Sigmoid colon (tissue), 7 donors: ENCODE results near the gene XYLB. TPM values are rescaled to one million over a fixed set of nuclear protein-coding genes. Genes with fewer than 3 reads are reported as not detected.

Source experiments
- DNase-seq: peaks from one replicate; pipeline ENCODE4 v3.0.0-alpha.2; 2019
- H3K27ac ChIP-seq, 4 donors: fragments of 200-600 bp; sonication (generic); one replicate each; pipeline ENCODE4 v1.5.1; 2016 to 2019; ENCODE audit warnings: mild to moderate bottlenecking in 1 of 4
- H3K27me3 ChIP-seq, 3 donors: fragments of 200-600 bp; sonication (generic); one replicate each; pipeline ENCODE4 v1.5.1; 2019; ENCODE audit warnings: mild to moderate bottlenecking in 1 of 3
- H3K36me3 ChIP-seq, 4 donors: fragments of 200-600 bp; sonication (generic); one replicate each; pipeline ENCODE4 v1.5.1; 2016 to 2019
- H3K4me1 ChIP-seq, 4 donors: fragments of 200-600 bp; sonication (generic); one replicate each; pipeline ENCODE4 v1.5.1; 2017 to 2019
- H3K4me3 ChIP-seq, 4 donors: fragments of 200-600 bp; sonication (generic); one replicate each; pipeline ENCODE4 v1.5.1; 2017 to 2019; ENCODE audit warnings: mild to moderate bottlenecking in 2 of 4, moderate library complexity in 1 of 4
- H3K9me3 ChIP-seq, 4 donors: fragments of 200-600 bp in 3 of 4; sonication (generic) in 3 of 4; one replicate each; pipeline versions ENCODE4 v1.5.1 to v1.6.1; 2013 to 2019
- EP300 ChIP-seq, 4 donors: sonication (generic); formaldehyde crosslinking; IDR thresholded peaks; one replicate each; pipeline ENCODE4 v1.6.1; 2017; ENCODE audit warnings: antibody characterized with exemption in 4 of 4
- POLR2A ChIP-seq, 2 donors: fragments of 450-650 bp; IDR thresholded peaks; one replicate each; pipeline ENCODE4 v1.6.1; 2016; ENCODE audit warnings: antibody characterized with exemption in 2 of 2, mild to moderate bottlenecking in 2 of 2, moderate library complexity in 2 of 2
- POLR2AphosphoS5 ChIP-seq, 4 donors: sonication (generic); formaldehyde crosslinking; IDR thresholded peaks; one replicate each; pipeline ENCODE4 v1.6.1; 2017; ENCODE audit warnings: antibody characterized with exemption in 4 of 4
- WGBS, 2 donors: extraction: QIAGEN DNeasy Blood & Tissue Kit; methylation state at CpG; one replicate each; pipeline ENCODE4 v1.1.7; 2013; 5-methylcytosine and 5-hydroxymethylcytosine counted together
- intact Hi-C: fragments of 100-400 bp; cut with DNase I; formaldehyde crosslinking; loops from one replicate; pipeline ENCODE4 v1.15.1; 2023
- polyA plus RNA-seq, 3 donors: library from polyadenylated mRNA; stranded (reverse); fragments of 200-250 nt; gene quantifications; one replicate each; pipeline ENCODE4 v1.2.3, GENCODE V29; 2013
- total RNA-seq, 4 donors: library from RNA; depleted of rRNA; stranded (reverse); fragments of >200 nt; gene quantifications; one replicate each; pipeline ENCODE4 v1.1.0, GENCODE V29; 2016
- TF ChIP-seq, protein P1 (sequence below), 4 experiments: fragments of 450-650 bp in 3 of 4; fragments of 200-600 bp in 1 of 4; IDR thresholded peaks; one replicate each; pipeline ENCODE4 v1.5.1; 2016 to 2019; ENCODE audit warnings: antibody characterized with exemption in 4 of 4, mild to moderate bottlenecking in 3 of 4, moderate library complexity in 2 of 4
- donor health status: healthy with polysubstance abuse.
- donor health status: Bipolar disorder and iron deficiency.
- donor health status: healthy.

The XYLB gene
- total and polyA plus RNA-seq, 7 donors: 2.3 to 4.9 (median 3.2) TPM

- Histone ChIP-seq H3K36me3 (peaks cover 0 to 4% (median 0%) of the 10 kb centered on the region in 4 donors), H3K27me3 (no peaks in the 10 kb centered on the region), H3K27ac (no peak overlapping the region), H3K9me3 (no peaks in the 10 kb centered on the region), H3K4me3 (no peak overlapping the region), H3K4me1 (peaks cover 0 to under 1% (median 0%) of the 10 kb centered on the region in 4 donors)
- intact Hi-C loops: no loop called here
- no peak for DNase-seq
- WGBS, 2 donors: 89 to 93% methylated on average over 4 of the region's 4 CpGs
- TF ChIP-seq POLR2A (IDR thresholded peaks at IDR 0.05): no peak
- no peak for TF ChIP-seq EP300 (IDR thresholded peaks at IDR 0.05)
Measured at GRCh38 chr3:38353151-38353550, 6.6 kb downstream of the XYLB start.

GRCh38 chr3:38354588-38355330, 8.2 kb downstream of the XYLB start:
- peaks cover 0 to 4% (median 0%) of the 10 kb centered on the region in 4 donors for H3K36me3 ChIP-seq
- no peak overlapping the region for H3K4me3 ChIP-seq
- no peaks in the 10 kb centered on the region for H3K4me1 ChIP-seq
- H3K27me3 ChIP-seq: no peaks in the 10 kb centered on the region
- DNase-seq: no peak
- intact Hi-C loops: no loop called here
- 14 to 61% methylated on average over 4 of the region's 4 CpGs for WGBS, 2 donors
- no peaks in the 10 kb centered on the region for H3K9me3 ChIP-seq
- no peak overlapping the region for H3K27ac ChIP-seq
- TF ChIP-seq POLR2A (IDR thresholded peaks at IDR 0.05) (no peak), EP300 (IDR thresholded peaks at IDR 0.05) (no peak), POLR2AphosphoS5 (IDR thresholded peaks at IDR 0.05) (no peak)

DNA sequence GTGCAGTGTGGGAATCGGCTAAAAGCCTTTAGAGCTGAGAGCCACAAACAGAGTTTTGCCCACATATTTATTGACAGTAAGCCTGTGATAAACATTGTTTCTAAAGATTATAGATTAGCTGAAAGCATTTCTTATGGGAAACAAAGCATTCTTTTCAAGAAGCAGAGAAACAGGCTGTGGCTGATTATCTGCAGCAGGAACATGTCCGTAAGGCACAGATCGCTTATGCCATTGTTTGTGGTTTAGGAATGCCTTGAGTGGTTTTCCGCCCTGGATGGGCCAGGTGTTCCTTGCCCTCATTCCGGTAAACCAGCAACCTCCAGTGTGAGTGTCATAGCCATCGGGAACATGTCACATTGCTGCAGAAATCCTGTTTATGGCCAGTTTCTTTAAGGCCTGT, 12.5 kb downstream of the XYLB start:
- Histone ChIP-seq H3K27ac (no peak overlapping the region), H3K9me3 (no peaks in the 10 kb centered on the region), H3K27me3 (no peaks in the 10 kb centered on the region), H3K4me3 (no peak overlapping the region), H3K36me3 (peaks cover 0 to 15% (median 0%) of the 10 kb centered on the region in 4 donors), H3K4me1 (no peaks in the 10 kb centered on the region)
- 96 to 97% methylated on average over 6 of the region's 6 CpGs for WGBS, 2 donors
- TF ChIP-seq POLR2AphosphoS5 (IDR thresholded peaks at IDR 0.05) (no peak), EP300 (IDR thresholded peaks at IDR 0.05) (no peak), POLR2A (IDR thresholded peaks at IDR 0.05) (no peak)
- TF ChIP-seq, protein P1, sequence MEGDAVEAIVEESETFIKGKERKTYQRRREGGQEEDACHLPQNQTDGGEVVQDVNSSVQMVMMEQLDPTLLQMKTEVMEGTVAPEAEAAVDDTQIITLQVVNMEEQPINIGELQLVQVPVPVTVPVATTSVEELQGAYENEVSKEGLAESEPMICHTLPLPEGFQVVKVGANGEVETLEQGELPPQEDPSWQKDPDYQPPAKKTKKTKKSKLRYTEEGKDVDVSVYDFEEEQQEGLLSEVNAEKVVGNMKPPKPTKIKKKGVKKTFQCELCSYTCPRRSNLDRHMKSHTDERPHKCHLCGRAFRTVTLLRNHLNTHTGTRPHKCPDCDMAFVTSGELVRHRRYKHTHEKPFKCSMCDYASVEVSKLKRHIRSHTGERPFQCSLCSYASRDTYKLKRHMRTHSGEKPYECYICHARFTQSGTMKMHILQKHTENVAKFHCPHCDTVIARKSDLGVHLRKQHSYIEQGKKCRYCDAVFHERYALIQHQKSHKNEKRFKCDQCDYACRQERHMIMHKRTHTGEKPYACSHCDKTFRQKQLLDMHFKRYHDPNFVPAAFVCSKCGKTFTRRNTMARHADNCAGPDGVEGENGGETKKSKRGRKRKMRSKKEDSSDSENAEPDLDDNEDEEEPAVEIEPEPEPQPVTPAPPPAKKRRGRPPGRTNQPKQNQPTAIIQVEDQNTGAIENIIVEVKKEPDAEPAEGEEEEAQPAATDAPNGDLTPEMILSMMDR (IDR thresholded peaks at IDR 0.05): no peak
- DNase-seq: no peak
- intact Hi-C loops: no loop called here

DNA sequence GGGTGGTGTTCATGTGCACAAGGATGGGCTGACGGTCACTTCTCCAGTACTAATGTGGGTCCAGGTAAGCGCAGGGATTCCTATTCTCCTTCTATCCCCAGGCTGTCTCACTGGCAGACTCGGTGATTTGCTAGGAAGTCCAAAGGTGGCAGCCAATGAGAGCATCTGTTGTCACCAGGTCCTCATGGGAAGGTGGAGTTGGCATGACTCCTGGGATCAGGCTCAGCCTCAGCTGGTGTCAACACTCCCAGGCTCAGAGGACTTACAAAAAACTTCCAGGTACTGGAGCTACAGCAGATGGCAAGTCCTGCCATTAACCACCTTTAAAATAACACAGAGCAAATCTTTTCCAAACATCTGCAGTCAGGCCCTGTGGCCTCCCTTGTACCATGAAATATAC, 13.8 kb downstream of the XYLB start:
- no peak for DNase-seq
- Histone ChIP-seq H3K27me3 (no peaks in the 10 kb centered on the region), H3K4me1 (no peaks in the 10 kb centered on the region), H3K9me3 (no peaks in the 10 kb centered on the region), H3K36me3 (peaks cover 0 to 17% (median 2%) of the 10 kb centered on the region in 4 donors), H3K4me3 (no peak overlapping the region), H3K27ac (no peak overlapping the region)
- WGBS, 2 donors: 84 to 97% methylated on average over 3 of the region's 3 CpGs
- TF ChIP-seq POLR2A (IDR thresholded peaks at IDR 0.05) (no peak), POLR2AphosphoS5 (IDR thresholded peaks at IDR 0.05) (no peak), EP300 (IDR thresholded peaks at IDR 0.05) (no peak)
- TF ChIP-seq, protein P1 (IDR thresholded peaks at IDR 0.05): no peak
- intact Hi-C loops: no loop called here

DNA sequence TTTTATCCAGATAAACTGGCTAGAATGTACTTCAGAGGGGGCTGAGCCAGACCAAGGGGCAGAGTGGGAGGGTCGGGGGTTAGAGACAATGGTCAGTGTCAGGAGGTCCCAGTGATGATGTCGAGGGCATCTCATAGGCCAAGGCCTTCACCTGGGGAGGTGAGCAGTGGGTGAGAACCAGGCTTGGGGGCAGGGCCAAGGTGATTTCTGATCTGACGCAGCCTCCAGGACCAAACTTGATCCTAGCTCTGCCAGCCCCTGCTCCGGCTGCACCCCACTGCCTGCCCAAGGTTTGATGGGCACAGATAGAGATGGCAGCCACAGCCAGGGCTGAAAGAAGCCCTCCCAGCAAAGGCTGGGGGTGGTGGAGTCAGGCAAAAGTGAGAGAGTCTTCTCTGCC, 14.9 kb downstream of the XYLB start:
- TF ChIP-seq POLR2AphosphoS5 (IDR thresholded peaks at IDR 0.05): no peak
- WGBS, 2 donors: 73 to 87% methylated on average over 4 of the region's 4 CpGs
- Histone ChIP-seq H3K36me3 (peaks cover 0 to 29% (median 2%) of the 10 kb centered on the region in 4 donors), H3K9me3 (no peaks in the 10 kb centered on the region), H3K27ac (no peak overlapping the region), H3K27me3 (no peaks in the 10 kb centered on the region), H3K4me1 (no peaks in the 10 kb centered on the region), H3K4me3 (no peak overlapping the region)
- DNase-seq: no peak
- intact Hi-C loops: no loop called here

GRCh38 chr3:38362825-38363224, 16.2 kb downstream of the XYLB start:
- TF ChIP-seq POLR2A (IDR thresholded peaks at IDR 0.05) (no peak), EP300 (IDR thresholded peaks at IDR 0.05) (no peak), POLR2AphosphoS5 (IDR thresholded peaks at IDR 0.05) (no peak)
- TF ChIP-seq, protein P1 (IDR thresholded peaks at IDR 0.05): no peak
- Histone ChIP-seq H3K36me3 (peaks cover 0 to 28% (median 2%) of the 10 kb centered on the region in 4 donors), H3K9me3 (no peaks in the 10 kb centered on the region), H3K4me1 (peaks cover 0 to 7% (median 3%) of the 10 kb centered on the region in 4 donors), H3K4me3 (no peak overlapping the region), H3K27ac (no peak overlapping the region), H3K27me3 (no peaks in the 10 kb centered on the region)
- no peak for DNase-seq
- intact Hi-C loops: no loop called here
- 91 to 94% methylated on average over 9 of the region's 9 CpGs for WGBS, 2 donors
